ENCODE measurements around the gene PCDHGC3. TPM values are rescaled to one million over a fixed set of nuclear protein-coding genes. Genes with fewer than 3 reads are reported as not detected.

The PCDHGC3 gene
- total RNA-seq, 5 donors from 2014 or later (not counting 1 experiment from before 2014, with no cell fraction given), result 0.12 to 0.30 (median 0.24) TPM; not detected in 1

GRCh38 chr5:141483902-141484301 is 8.1 kb downstream of the PCDHGC3 start:
- peaks cover 11 to 22% (median 19%) of the 10 kb centered on the region in 3 donors for H3K4me1 Mint-ChIP-seq
- no peak for ATAC-seq (replicated peaks in 1 of 4)
- H3K4me3 Mint-ChIP-seq, result peak overlapping the region in 1 of 3 donors; percentile 59
- H3K9me3 Mint-ChIP-seq, result no peaks in the 10 kb centered on the region
- peaks cover 69 to 94% of the 10 kb centered on the region in 2 donors for H3K27me3 Mint-ChIP-seq
- H3K36me3 Mint-ChIP-seq, result no peaks in the 10 kb centered on the region
- POLR2A ChIA-PET, result no interaction called here
- Histone ChIP-seq H3K27ac (ENCODE audit: low read length) (no peak overlapping the region), H3K4me1 (ENCODE audit: control insufficient read depth in 1 of 2, extremely low read depth in 1 of 2, insufficient read depth in 2 of 2, low read length in 2 of 2) (peaks cover 3 to 14% of the 10 kb centered on the region in 2 experiments), H3K9me3 (no peaks in the 10 kb centered on the region), H3K36me3 (ENCODE audit: control insufficient read depth in 2 of 2, extremely low read depth in 1 of 2, insufficient read depth in 1 of 2, low read length in 1 of 2) (no peaks in the 10 kb centered on the region), H3K27me3 (replicated peaks in 1 of 2; ENCODE audit: control insufficient read depth in 2 of 2, extremely low read depth in 1 of 2, insufficient read depth in 2 of 2, low read length in 1 of 2) (peaks cover 22 to 64% of the 10 kb centered on the region in 2 experiments), H3K4me3 (ENCODE audit: control insufficient read depth in 1 of 2, extremely low read depth in 1 of 2, low read length in 1 of 2) (no peak overlapping the region)
- CTCF ChIA-PET, result interaction anchor here in 1 of 2 donors (0.5 kb wide), 1 partner anchor 44 kb away, joined by 4 read pairs; no protein-coding TSS in a partner anchor
- no peak overlapping the region for H3K27ac Mint-ChIP-seq
- WGBS (ENCODE audit: insufficient coverage), result 43% methylated on average over 2 of the region's 3 CpGs
- DNase-seq, result no peak

- H3K9me3 Mint-ChIP-seq, result no peaks in the 10 kb centered on the region
- peaks cover 11 to 22% (median 19%) of the 10 kb centered on the region in 3 donors for H3K4me1 Mint-ChIP-seq
- H3K9me3 ChIP-seq, result no peaks in the 10 kb centered on the region
- H3K4me3 ChIP-seq (ENCODE audit: control insufficient read depth in 1 of 2, extremely low read depth in 1 of 2, low read length in 1 of 2), result peak overlapping the region in 1 of 2 donors; percentile 77
- H3K36me3 Mint-ChIP-seq, result no peaks in the 10 kb centered on the region
- H3K36me3 ChIP-seq (ENCODE audit: control insufficient read depth in 2 of 2, extremely low read depth in 1 of 2, insufficient read depth in 1 of 2, low read length in 1 of 2), result no peaks in the 10 kb centered on the region
- peak overlapping the region in 1 of 3 donors; percentile 59 for H3K4me3 Mint-ChIP-seq
- peaks cover 72 to 96% of the 10 kb centered on the region in 2 donors for H3K27me3 Mint-ChIP-seq
- DNase-seq (no peak), ATAC-seq (replicated peaks in 1 of 4) (no peak)
- ChIA-PET CTCF (interaction anchor here in 1 of 2 donors (0.5 kb wide), 1 partner anchor 43 kb away, joined by 4 read pairs; no protein-coding TSS in a partner anchor), POLR2A (no interaction called here)
- no peak overlapping the region for H3K27ac Mint-ChIP-seq
- 24% methylated on average over 2 of the region's 4 CpGs for WGBS (ENCODE audit: insufficient coverage)
- peaks cover 3 to 14% of the 10 kb centered on the region in 2 experiments for H3K4me1 ChIP-seq (ENCODE audit: control insufficient read depth in 1 of 2, extremely low read depth in 1 of 2, insufficient read depth in 2 of 2, low read length in 2 of 2)
- no peak overlapping the region for H3K27ac ChIP-seq (ENCODE audit: low read length)
- peaks cover 21 to 66% of the 10 kb centered on the region in 2 experiments for H3K27me3 ChIP-seq (replicated peaks in 1 of 2; ENCODE audit: control insufficient read depth in 2 of 2, extremely low read depth in 1 of 2, insufficient read depth in 2 of 2, low read length in 1 of 2)
These were observed 8.5 kb downstream of the PCDHGC3 start for GRCh38 chr5:141484310-141484640.

GRCh38 chr5:141484641-141485311 is 9.0 kb downstream of the PCDHGC3 start, which contains the start of gene PCDHGC4:
Gene PCDHGC4 (plus strand): TSS chr5:141485030. CDS start chr5:141485174, 144 bp downstream.
- Mint-ChIP-seq H3K27ac (no peak within 1 kb of the TSS), H3K27me3 (peaks cover 72 to 96% of the 10 kb centered on the region in 2 donors), H3K4me1 (peaks cover 11 to 22% (median 19%) of the 10 kb centered on the region in 3 donors), H3K9me3 (no peaks in the 10 kb centered on the region), H3K36me3 (no peaks in the 10 kb centered on the region), H3K4me3 (peak within 1 kb of the TSS; percentile 9 to 59 (median 34))
- DNase-seq (no peak), ATAC-seq (replicated peaks in 1 of 4) (peak in 1 of 4 experiments; percentile 12)
- Histone ChIP-seq H3K4me3 (ENCODE audit: control insufficient read depth in 1 of 2, extremely low read depth in 1 of 2, low read length in 1 of 2) (peak within 1 kb of the TSS in 1 of 2 donors; percentile 77), H3K36me3 (ENCODE audit: control insufficient read depth in 2 of 2, extremely low read depth in 1 of 2, insufficient read depth in 1 of 2, low read length in 1 of 2) (no peaks in the 10 kb centered on the region), H3K27me3 (replicated peaks in 1 of 2; ENCODE audit: control insufficient read depth in 2 of 2, extremely low read depth in 1 of 2, insufficient read depth in 2 of 2, low read length in 1 of 2) (peaks cover 17 to 69% of the 10 kb centered on the region in 2 experiments), H3K9me3 (no peaks in the 10 kb centered on the region), H3K4me1 (ENCODE audit: control insufficient read depth in 1 of 2, extremely low read depth in 1 of 2, insufficient read depth in 2 of 2, low read length in 2 of 2) (peaks cover 3 to 14% of the 10 kb centered on the region in 2 experiments), H3K27ac (ENCODE audit: low read length) (no peak within 1 kb of the TSS)
- 7% methylated on average over 23 of the region's 39 CpGs for WGBS (ENCODE audit: insufficient coverage)
- CTCF ChIA-PET, result no interaction called here
- POLR2A ChIA-PET, result no interaction called here

GRCh38 chr5:141485321-141486055 is 9.7 kb downstream of the PCDHGC3 start:
- Histone ChIP-seq H3K36me3 (ENCODE audit: control insufficient read depth in 2 of 2, extremely low read depth in 1 of 2, insufficient read depth in 1 of 2, low read length in 1 of 2) (no peaks in the 10 kb centered on the region), H3K4me1 (ENCODE audit: control insufficient read depth in 1 of 2, extremely low read depth in 1 of 2, insufficient read depth in 2 of 2, low read length in 2 of 2) (peaks cover 3 to 14% of the 10 kb centered on the region in 2 experiments), H3K4me3 (ENCODE audit: control insufficient read depth in 1 of 2, extremely low read depth in 1 of 2, low read length in 1 of 2) (peak overlapping the region in 1 of 2 donors; percentile 77), H3K27me3 (replicated peaks in 1 of 2; ENCODE audit: control insufficient read depth in 2 of 2, extremely low read depth in 1 of 2, insufficient read depth in 2 of 2, low read length in 1 of 2) (peaks cover 15 to 72% of the 10 kb centered on the region in 2 experiments), H3K27ac (ENCODE audit: low read length) (no peak overlapping the region), H3K9me3 (no peaks in the 10 kb centered on the region)
- WGBS (ENCODE audit: insufficient coverage), result 48% methylated on average over 35 of the region's 38 CpGs
- ChIA-PET CTCF (interaction anchor here in 1 of 2 donors (0.5 kb wide), 1 partner anchor 241 kb away, joined by 3 read pairs; no protein-coding TSS in a partner anchor), POLR2A (no interaction called here)
- Mint-ChIP-seq H3K27ac (no peak overlapping the region), H3K4me3 (peak overlapping the region in 2 of 3 donors; percentile 34 to 59), H3K36me3 (no peaks in the 10 kb centered on the region), H3K4me1 (peaks cover 11 to 22% (median 19%) of the 10 kb centered on the region in 3 donors), H3K27me3 (peaks cover 75 to 97% of the 10 kb centered on the region in 2 donors), H3K9me3 (no peaks in the 10 kb centered on the region)
- ATAC-seq (replicated peaks in 1 of 4), result no peak
- no peak for DNase-seq

GRCh38 chr5:141486091-141486490 is 10.3 kb downstream of the PCDHGC3 start:
- H3K36me3 Mint-ChIP-seq, result no peaks in the 10 kb centered on the region
- peak overlapping the region in 1 of 3 donors; percentile 38 for H3K4me3 Mint-ChIP-seq
- Histone ChIP-seq H3K36me3 (ENCODE audit: control insufficient read depth in 2 of 2, extremely low read depth in 1 of 2, insufficient read depth in 1 of 2, low read length in 1 of 2) (no peaks in the 10 kb centered on the region), H3K9me3 (no peaks in the 10 kb centered on the region), H3K27ac (ENCODE audit: low read length) (no peak overlapping the region), H3K27me3 (replicated peaks in 1 of 2; ENCODE audit: control insufficient read depth in 2 of 2, extremely low read depth in 1 of 2, insufficient read depth in 2 of 2, low read length in 1 of 2) (peaks cover 16 to 73% of the 10 kb centered on the region in 2 experiments), H3K4me1 (ENCODE audit: control insufficient read depth in 1 of 2, extremely low read depth in 1 of 2, insufficient read depth in 2 of 2, low read length in 2 of 2) (peaks cover 3 to 14% of the 10 kb centered on the region in 2 experiments), H3K4me3 (ENCODE audit: control insufficient read depth in 1 of 2, extremely low read depth in 1 of 2, low read length in 1 of 2) (no peak overlapping the region)
- 80% methylated on average over 9 of the region's 9 CpGs for WGBS (ENCODE audit: insufficient coverage)
- POLR2A ChIA-PET, result no interaction called here
- DNase-seq, result no peak
- CTCF ChIA-PET, result interaction anchor here in 1 of 2 donors (0.5 kb wide), 1 partner anchor 240 kb away, joined by 3 read pairs; no protein-coding TSS in a partner anchor
- H3K27me3 Mint-ChIP-seq, result peaks cover 77 to 97% of the 10 kb centered on the region in 2 donors
- no peaks in the 10 kb centered on the region for H3K9me3 Mint-ChIP-seq
- H3K27ac Mint-ChIP-seq, result no peak overlapping the region
- no peak for ATAC-seq (replicated peaks in 1 of 4)
- H3K4me1 Mint-ChIP-seq, result peaks cover 11 to 26% (median 22%) of the 10 kb centered on the region in 3 donors

GRCh38 chr5:141487131-141487530 is 11.4 kb downstream of the PCDHGC3 start:
- H3K27ac ChIP-seq (ENCODE audit: low read length), result no peak overlapping the region
- 74% methylated on average over 5 of the region's 7 CpGs for WGBS (ENCODE audit: insufficient coverage)
- no peak overlapping the region for H3K4me3 ChIP-seq (ENCODE audit: control insufficient read depth in 1 of 2, extremely low read depth in 1 of 2, low read length in 1 of 2)
- peaks cover 14 to 27% (median 27%) of the 10 kb centered on the region in 3 donors for H3K4me1 Mint-ChIP-seq
- ChIA-PET CTCF (no interaction called here), POLR2A (no interaction called here)
- no peaks in the 10 kb centered on the region for H3K36me3 ChIP-seq (ENCODE audit: control insufficient read depth in 2 of 2, extremely low read depth in 1 of 2, insufficient read depth in 1 of 2, low read length in 1 of 2)
- H3K27me3 ChIP-seq (replicated peaks in 1 of 2; ENCODE audit: control insufficient read depth in 2 of 2, extremely low read depth in 1 of 2, insufficient read depth in 2 of 2, low read length in 1 of 2), result peaks cover 14 to 77% of the 10 kb centered on the region in 2 experiments
- no peak overlapping the region for H3K27ac Mint-ChIP-seq
- H3K4me3 Mint-ChIP-seq, result no peak overlapping the region
- no peaks in the 10 kb centered on the region for H3K36me3 Mint-ChIP-seq
- no peak for ATAC-seq (replicated peaks in 1 of 4)
- H3K9me3 ChIP-seq, result no peaks in the 10 kb centered on the region
- peaks cover 3 to 24% of the 10 kb centered on the region in 2 experiments for H3K4me1 ChIP-seq (ENCODE audit: control insufficient read depth in 1 of 2, extremely low read depth in 1 of 2, insufficient read depth in 2 of 2, low read length in 2 of 2)
- no peak for DNase-seq
- H3K27me3 Mint-ChIP-seq, result peaks cover 83 to 94% of the 10 kb centered on the region in 2 donors
- H3K9me3 Mint-ChIP-seq, result no peaks in the 10 kb centered on the region

Measured in T-cell (primary cell).